ENCODE data around the gene MNAT1.
"Not testable (repeated sequence)": the region's sequence is repeated elsewhere in the genome, so short reads cannot be mapped to it uniquely, and the experiment has no call there.

MNAT1 gene

DNA sequence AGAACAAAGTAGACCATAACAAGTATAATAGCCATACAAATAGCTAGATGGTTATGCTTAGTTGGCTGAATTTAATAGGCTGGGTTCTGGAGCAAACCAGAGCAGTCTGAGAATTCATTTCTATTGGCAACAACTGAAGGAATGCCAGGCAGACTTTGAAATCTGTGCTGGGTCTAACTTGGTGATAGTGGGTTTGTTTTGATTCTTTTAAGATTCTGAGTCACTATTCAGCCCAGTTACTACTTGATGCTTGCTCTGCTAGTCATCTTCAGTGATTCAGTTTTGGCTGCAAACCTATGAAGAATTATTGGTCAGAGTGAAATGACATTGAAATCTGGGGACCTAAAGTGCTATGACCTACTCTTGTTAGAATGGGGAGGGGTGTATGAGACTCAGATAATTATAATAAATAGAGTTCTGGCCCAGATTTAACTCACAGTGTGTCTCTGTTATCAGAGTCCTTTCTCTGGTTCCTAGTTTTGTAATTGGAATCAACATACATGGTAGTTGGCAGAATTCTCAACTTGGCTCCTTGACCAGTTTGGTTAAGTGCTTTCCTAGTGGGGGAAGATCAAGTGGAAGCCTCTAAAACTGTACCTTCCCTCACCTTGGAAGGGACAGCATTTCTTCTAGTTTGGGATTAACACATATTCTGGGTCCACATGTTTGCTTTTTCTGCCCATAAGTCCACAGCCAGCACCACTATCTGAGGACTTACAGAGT, 43.5 kb downstream of the MNAT1 start:
- H3K27ac ChIP-seq (ENCODE audit: low read length), result no peak overlapping the region
- H3K9me3 ChIP-seq (ENCODE audit: control insufficient read depth, low read depth, low read length), result no peaks in the 10 kb centered on the region
- H3K9ac ChIP-seq (ENCODE audit: low read length), result no peak overlapping the region
- no peaks in the 10 kb centered on the region for H3K36me3 ChIP-seq (ENCODE audit: control insufficient read depth, low read depth, low read length)
- H3K4me1 ChIP-seq (ENCODE audit: control insufficient read depth, low read depth, low read length), result no peaks in the 10 kb centered on the region
- H3K4me3 ChIP-seq (ENCODE audit: low read length), result no peak overlapping the region
- no peaks in the 10 kb centered on the region for H3K27me3 ChIP-seq (ENCODE audit: control insufficient read depth, insufficient read depth, low read length)

DNA sequence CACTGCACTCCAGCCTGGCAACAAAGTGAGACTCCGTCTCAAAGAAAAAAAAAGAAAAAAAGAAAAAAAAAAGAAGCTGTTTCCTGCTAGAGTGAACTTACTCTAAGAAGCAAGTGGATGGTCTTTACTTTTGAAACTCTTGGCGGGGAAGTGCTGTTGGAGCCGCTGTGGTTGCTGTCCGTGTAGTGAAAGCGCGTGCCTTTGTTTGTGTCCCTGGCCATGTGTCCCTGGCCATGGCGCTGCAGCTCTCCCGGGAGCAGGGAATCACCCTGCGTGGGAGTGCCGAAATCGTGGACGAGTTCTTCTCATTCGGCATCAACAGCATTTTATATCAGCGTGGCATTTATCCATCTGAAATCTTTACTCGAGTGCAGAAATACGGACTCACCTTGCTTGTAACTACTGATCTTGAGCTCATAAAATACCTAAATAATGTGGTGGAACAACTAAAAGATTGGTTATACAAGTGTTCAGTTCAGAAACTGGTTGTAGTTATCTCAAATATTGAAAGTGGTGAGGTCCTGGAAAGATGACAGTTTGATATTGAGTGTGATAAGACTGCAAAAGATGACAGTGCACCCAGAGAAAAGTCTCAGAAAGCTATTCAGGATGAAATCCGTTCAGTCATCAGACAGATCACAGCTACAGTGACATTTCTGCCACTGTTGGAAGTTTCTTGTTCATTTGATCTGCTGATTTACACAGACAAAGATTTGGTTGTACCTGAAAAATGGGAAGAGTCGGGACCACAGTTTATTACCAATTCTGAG, 45.4 kb downstream of the MNAT1 start:
- not testable (repeated sequence) for H3K27me3 ChIP-seq (ENCODE audit: control insufficient read depth, insufficient read depth, low read length); H3K36me3 ChIP-seq (ENCODE audit: control insufficient read depth, low read depth, low read length); H3K4me3 ChIP-seq (ENCODE audit: low read length); H3K27ac ChIP-seq (ENCODE audit: low read length); H3K9me3 ChIP-seq (ENCODE audit: control insufficient read depth, low read depth, low read length); H3K4me1 ChIP-seq (ENCODE audit: control insufficient read depth, low read depth, low read length); H3K9ac ChIP-seq (ENCODE audit: low read length)

DNA sequence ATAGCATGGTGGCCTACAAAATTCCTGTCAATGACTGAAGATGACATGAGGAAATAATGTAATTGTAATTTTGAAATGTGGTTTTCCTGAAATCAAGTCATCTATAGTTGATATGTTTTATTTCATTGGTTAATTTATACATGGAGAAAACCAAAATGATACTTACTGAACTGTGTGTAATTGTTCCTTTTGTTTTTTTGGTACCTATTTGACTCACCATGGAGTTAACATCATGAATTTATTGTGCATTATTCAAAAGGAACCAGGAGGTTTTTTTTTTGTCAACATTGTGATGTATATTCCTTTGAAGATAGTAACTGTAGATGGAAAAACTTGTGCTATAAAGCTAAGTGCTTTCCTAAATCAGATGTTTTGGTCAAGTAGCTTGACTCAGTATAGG, 46.0 kb downstream of the MNAT1 start:
- H3K9ac ChIP-seq (ENCODE audit: low read length); H3K27me3 ChIP-seq (ENCODE audit: control insufficient read depth, insufficient read depth, low read length); H3K36me3 ChIP-seq (ENCODE audit: control insufficient read depth, low read depth, low read length); H3K9me3 ChIP-seq (ENCODE audit: control insufficient read depth, low read depth, low read length); H3K4me3 ChIP-seq (ENCODE audit: low read length); H3K4me1 ChIP-seq (ENCODE audit: control insufficient read depth, low read depth, low read length); H3K27ac ChIP-seq (ENCODE audit: low read length): not testable (repeated sequence)

DNA sequence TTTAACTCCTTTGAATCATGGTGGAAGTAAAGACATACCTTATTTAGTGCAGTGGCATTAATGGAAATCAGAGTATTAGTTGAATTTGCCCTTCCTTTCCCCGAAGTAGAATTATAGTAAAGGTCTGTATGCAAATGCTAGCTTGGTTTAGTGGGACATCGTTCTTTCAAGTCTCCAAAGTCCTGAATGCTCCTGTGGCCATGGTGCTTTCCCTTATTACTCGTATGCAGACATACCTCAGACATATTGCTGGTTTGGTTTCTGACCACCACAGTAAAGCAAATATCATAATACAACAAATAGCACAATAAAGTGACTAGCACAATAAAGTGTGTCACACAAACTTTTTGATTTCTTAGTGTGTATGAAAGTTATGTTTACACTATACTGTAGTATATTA, 52.3 kb downstream of the MNAT1 start:
- H3K9me3 ChIP-seq (ENCODE audit: control insufficient read depth, low read depth, low read length), result no peaks in the 10 kb centered on the region
- H3K4me1 ChIP-seq (ENCODE audit: control insufficient read depth, low read depth, low read length), result peaks cover 11% of the 10 kb centered on the region
- H3K4me3 ChIP-seq (ENCODE audit: low read length), result no peak overlapping the region
- H3K27ac ChIP-seq (ENCODE audit: low read length), result no peak overlapping the region
- no peaks in the 10 kb centered on the region for H3K27me3 ChIP-seq (ENCODE audit: control insufficient read depth, insufficient read depth, low read length)
- no peak overlapping the region for H3K9ac ChIP-seq (ENCODE audit: low read length)
- no peaks in the 10 kb centered on the region for H3K36me3 ChIP-seq (ENCODE audit: control insufficient read depth, low read depth, low read length)

DNA sequence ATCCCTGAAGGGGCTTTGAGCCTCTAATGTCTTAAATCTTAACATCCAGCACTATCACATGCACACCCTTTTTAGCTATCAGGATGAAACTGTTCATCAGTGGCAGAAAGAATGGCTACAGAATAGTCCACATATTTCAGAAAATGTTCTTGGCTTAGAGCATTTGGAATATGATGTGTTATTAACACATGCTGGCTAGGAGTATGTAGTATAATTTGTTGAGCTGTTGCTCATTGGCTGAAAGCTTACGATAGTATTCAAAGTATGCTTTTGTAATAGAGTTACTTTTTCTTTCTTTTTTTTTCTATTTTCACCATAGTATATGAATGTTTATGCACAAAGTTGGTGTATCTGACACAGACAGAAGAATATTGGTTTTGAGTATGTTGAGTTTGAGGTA, 55.1 kb downstream of the MNAT1 start:
- Histone ChIP-seq H3K36me3 (ENCODE audit: control insufficient read depth, low read depth, low read length) (no peaks in the 10 kb centered on the region), H3K27me3 (ENCODE audit: control insufficient read depth, insufficient read depth, low read length) (no peaks in the 10 kb centered on the region)

DNA sequence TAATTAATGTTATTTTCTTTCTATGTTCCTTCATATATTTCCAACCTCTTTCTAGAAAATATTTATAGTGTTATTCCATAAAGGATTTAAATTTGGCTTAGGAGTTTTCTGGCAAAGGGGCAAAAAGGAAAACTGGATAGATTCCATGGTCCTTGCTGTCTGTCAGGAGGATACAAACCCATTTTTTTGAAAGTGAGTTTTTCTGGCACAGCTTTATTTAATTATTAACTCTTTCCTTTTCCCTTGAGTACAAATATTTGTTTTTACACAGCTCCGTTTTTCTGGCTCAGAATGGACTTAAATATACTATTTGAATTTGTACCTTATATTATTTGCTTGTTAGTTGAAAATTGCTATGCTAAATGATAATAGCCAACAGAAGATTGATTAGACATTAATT, 56.3 kb downstream of the MNAT1 start:
- Histone ChIP-seq H3K27me3 (ENCODE audit: control insufficient read depth, insufficient read depth, low read length) (no peaks in the 10 kb centered on the region), H3K4me1 (ENCODE audit: control insufficient read depth, low read depth, low read length) (peaks cover 11% of the 10 kb centered on the region), H3K4me3 (ENCODE audit: low read length) (no peak overlapping the region), H3K36me3 (ENCODE audit: control insufficient read depth, low read depth, low read length) (no peaks in the 10 kb centered on the region), H3K9me3 (ENCODE audit: control insufficient read depth, low read depth, low read length) (no peaks in the 10 kb centered on the region), H3K27ac (ENCODE audit: low read length) (no peak overlapping the region), H3K9ac (ENCODE audit: low read length) (no peak overlapping the region)

More for the DNA sequence above, 55.1 kb downstream of the MNAT1 start:
- Histone ChIP-seq H3K27ac (ENCODE audit: low read length) (no peak overlapping the region), H3K9ac (ENCODE audit: low read length) (no peak overlapping the region), H3K4me1 (ENCODE audit: control insufficient read depth, low read depth, low read length) (peaks cover 11% of the 10 kb centered on the region), H3K9me3 (ENCODE audit: control insufficient read depth, low read depth, low read length) (no peaks in the 10 kb centered on the region), H3K4me3 (ENCODE audit: low read length) (no peak overlapping the region)

DNA sequence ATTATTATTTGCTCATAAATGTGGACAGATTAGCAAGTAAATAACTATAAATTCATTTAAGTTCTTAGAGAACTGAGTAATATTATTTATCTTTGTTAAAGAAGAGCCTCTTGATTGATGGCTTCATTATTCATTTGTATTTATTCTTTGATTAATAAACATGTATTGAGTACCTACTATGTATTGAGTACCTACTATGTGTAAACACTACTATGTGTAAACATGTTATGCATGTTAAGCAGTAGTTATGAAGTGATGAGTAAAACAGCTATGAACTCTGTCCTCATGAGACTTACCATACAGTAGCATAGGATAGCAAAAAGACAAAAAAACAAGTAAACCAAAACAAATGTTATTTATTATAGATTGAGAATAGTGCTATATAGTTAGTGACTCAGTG, 61.9 kb downstream of the MNAT1 start:
- Histone ChIP-seq H3K27me3 (ENCODE audit: control insufficient read depth, insufficient read depth, low read length) (no peaks in the 10 kb centered on the region), H3K4me1 (ENCODE audit: control insufficient read depth, low read depth, low read length) (no peaks in the 10 kb centered on the region), H3K9me3 (ENCODE audit: control insufficient read depth, low read depth, low read length) (no peaks in the 10 kb centered on the region), H3K9ac (ENCODE audit: low read length) (no peak overlapping the region), H3K27ac (ENCODE audit: low read length) (no peak overlapping the region), H3K4me3 (ENCODE audit: low read length) (no peak overlapping the region), H3K36me3 (ENCODE audit: control insufficient read depth, low read depth, low read length) (no peaks in the 10 kb centered on the region)

DNA sequence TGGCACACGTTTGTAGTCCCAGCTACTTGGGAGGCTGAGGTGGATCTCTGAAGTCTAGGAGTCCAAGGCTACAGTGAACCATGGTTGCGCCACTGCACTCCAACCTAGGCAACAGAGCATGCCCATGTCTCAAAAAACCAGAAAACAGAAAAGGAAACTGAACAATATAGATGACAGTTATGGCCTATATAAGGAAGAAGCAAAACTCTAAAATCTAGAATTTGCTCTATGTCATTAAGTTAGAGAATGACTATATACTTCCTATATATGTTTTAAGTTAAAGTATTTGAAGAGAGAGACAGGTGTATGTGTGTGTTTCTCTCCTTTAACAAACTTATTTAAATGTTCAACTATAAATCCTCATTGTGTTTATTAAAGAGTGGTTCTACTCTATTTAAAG, 65.8 kb downstream of the MNAT1 start:
- no peaks in the 10 kb centered on the region for H3K9me3 ChIP-seq (ENCODE audit: control insufficient read depth, low read depth, low read length)
- no peaks in the 10 kb centered on the region for H3K36me3 ChIP-seq (ENCODE audit: control insufficient read depth, low read depth, low read length)

DNA sequence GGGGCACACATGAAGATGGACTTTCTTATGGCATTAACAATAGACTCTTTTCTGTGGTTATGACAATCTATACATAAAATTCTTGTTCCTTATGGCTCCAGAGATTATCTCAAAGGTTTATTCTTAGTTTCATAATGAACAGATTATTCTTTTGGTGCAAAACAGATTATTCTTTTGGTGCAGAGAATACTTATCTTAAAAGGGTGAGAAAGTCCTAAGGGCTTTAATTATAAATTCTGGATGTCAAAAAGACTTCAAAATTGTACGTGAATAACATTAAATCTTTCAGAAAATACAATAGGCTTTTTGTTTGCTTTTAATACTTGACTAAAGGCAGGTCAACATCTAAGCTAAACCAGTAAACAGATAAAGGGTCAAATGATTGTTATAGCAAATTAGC, 69.3 kb downstream of the MNAT1 start:
- Histone ChIP-seq H3K36me3 (ENCODE audit: control insufficient read depth, low read depth, low read length) (no peaks in the 10 kb centered on the region), H3K9me3 (ENCODE audit: control insufficient read depth, low read depth, low read length) (no peaks in the 10 kb centered on the region), H3K9ac (ENCODE audit: low read length) (no peak overlapping the region), H3K4me3 (ENCODE audit: low read length) (no peak overlapping the region), H3K4me1 (ENCODE audit: control insufficient read depth, low read depth, low read length) (no peaks in the 10 kb centered on the region), H3K27me3 (ENCODE audit: control insufficient read depth, insufficient read depth, low read length) (no peaks in the 10 kb centered on the region), H3K27ac (ENCODE audit: low read length) (no peak overlapping the region)

More for the DNA sequence above, 65.8 kb downstream of the MNAT1 start:
- Histone ChIP-seq H3K4me3 (ENCODE audit: low read length) (no peak overlapping the region), H3K9ac (ENCODE audit: low read length) (no peak overlapping the region), H3K4me1 (ENCODE audit: control insufficient read depth, low read depth, low read length) (no peaks in the 10 kb centered on the region), H3K27me3 (ENCODE audit: control insufficient read depth, insufficient read depth, low read length) (no peaks in the 10 kb centered on the region), H3K27ac (ENCODE audit: low read length) (no peak overlapping the region)

DNA sequence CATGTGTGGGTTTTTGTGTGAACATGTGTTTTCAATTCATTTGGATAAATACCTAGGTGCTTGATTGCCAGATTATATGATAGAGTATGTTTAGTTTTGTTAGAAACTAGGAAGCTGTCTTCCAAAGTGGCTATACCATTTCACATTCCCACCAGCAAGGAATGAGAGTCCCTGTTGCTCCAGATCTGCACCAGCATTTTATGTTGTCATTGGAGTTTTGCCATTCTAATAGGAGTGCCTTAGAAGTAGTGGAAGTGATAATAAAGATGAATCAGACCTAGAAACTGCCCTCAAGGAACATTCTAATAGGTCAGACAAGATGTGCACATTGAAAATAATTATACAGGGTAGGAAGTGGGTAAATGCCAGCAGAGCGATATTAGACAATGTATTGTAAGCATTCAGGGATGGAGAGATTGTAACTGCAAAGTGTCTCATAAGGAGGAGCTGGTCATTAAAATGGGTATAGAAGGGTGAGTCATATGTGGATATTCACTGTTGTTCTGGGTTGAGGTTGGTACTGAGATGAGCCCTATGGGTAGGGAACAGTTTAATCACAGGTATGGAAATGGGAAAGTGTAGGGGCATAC, 71.4 kb downstream of the MNAT1 start:
- Histone ChIP-seq H3K4me3 (ENCODE audit: low read length) (no peak overlapping the region), H3K36me3 (ENCODE audit: control insufficient read depth, low read depth, low read length) (no peaks in the 10 kb centered on the region), H3K4me1 (ENCODE audit: control insufficient read depth, low read depth, low read length) (no peaks in the 10 kb centered on the region), H3K27me3 (ENCODE audit: control insufficient read depth, insufficient read depth, low read length) (no peaks in the 10 kb centered on the region), H3K9me3 (ENCODE audit: control insufficient read depth, low read depth, low read length) (no peaks in the 10 kb centered on the region), H3K9ac (ENCODE audit: low read length) (no peak overlapping the region), H3K27ac (ENCODE audit: low read length) (no peak overlapping the region)

DNA sequence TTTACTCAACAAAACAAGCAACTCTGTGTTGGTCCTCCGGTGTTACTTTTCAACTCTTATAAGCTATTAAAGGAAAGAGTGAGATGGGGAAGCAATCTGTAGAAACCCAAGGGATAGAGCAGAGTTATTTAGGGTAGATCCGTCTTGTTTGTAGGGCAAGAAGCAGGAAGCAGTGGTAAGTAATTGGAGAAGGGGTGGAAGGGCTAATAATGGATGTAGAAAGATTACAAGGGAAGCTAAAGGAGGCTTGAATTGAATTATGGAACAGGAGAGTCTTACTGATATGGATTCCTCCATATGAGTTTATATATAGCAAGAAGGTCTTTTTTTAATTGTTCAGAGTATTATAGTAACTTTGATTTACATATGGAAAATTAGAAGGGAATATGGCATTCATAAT, 72.7 kb downstream of the MNAT1 start:
- Histone ChIP-seq H3K9me3 (ENCODE audit: control insufficient read depth, low read depth, low read length) (no peaks in the 10 kb centered on the region), H3K27me3 (ENCODE audit: control insufficient read depth, insufficient read depth, low read length) (no peaks in the 10 kb centered on the region), H3K4me3 (ENCODE audit: low read length) (no peak overlapping the region), H3K27ac (ENCODE audit: low read length) (no peak overlapping the region), H3K36me3 (ENCODE audit: control insufficient read depth, low read depth, low read length) (no peaks in the 10 kb centered on the region), H3K4me1 (ENCODE audit: control insufficient read depth, low read depth, low read length) (no peaks in the 10 kb centered on the region), H3K9ac (ENCODE audit: low read length) (no peak overlapping the region)

DNA sequence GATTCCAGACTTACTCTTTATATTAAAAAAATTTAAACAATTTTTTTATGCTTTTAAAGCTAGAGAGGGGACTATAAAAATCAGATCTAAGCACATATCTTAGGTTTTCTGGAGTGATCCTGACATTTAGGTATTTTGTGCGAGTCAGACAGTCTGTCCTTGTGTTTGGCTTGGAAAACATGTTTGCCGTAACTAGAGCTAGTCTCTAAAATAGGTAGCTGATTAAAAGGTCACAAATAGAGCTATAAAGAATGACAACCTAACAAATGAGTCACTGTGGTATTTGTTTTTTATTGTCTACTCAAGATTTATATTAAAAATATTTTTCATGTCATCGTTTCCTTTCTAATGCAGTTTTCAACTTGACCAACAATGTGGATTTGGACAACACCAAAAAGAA, 73.4 kb downstream of the MNAT1 start:
- H3K4me3 ChIP-seq (ENCODE audit: low read length), result no peak overlapping the region

More for the DNA sequence above, 73.4 kb downstream of the MNAT1 start:
- no peak overlapping the region for H3K9ac ChIP-seq (ENCODE audit: low read length)
- no peaks in the 10 kb centered on the region for H3K36me3 ChIP-seq (ENCODE audit: control insufficient read depth, low read depth, low read length)
- no peaks in the 10 kb centered on the region for H3K4me1 ChIP-seq (ENCODE audit: control insufficient read depth, low read depth, low read length)
- H3K27ac ChIP-seq (ENCODE audit: low read length), result no peak overlapping the region
- no peaks in the 10 kb centered on the region for H3K27me3 ChIP-seq (ENCODE audit: control insufficient read depth, insufficient read depth, low read length)
- H3K9me3 ChIP-seq (ENCODE audit: control insufficient read depth, low read depth, low read length), result no peaks in the 10 kb centered on the region
